MV-4-11 (cell line): Measurements from ENCODE around the gene APP.

Experiments
- DNase-seq: peaks from one replicate; lab custom pipeline; 2025; lab: John Stamatoyannopoulos, UW

APP gene

GRCh38 chr21:25863747-25864146, 306.8 kb downstream of the APP start:
- DNase-seq: no peak

GRCh38 chr21:25863031-25863430, 307.5 kb downstream of the APP start:
- DNase-seq: no peak

GRCh38 chr21:25862596-25862995, 308.0 kb downstream of the APP start:
- DNase-seq: peak; percentile 60

GRCh38 chr21:25862112-25862511, 308.5 kb downstream of the APP start:
- no peak for DNase-seq

GRCh38 chr21:25859235-25859929, 311.2 kb downstream of the APP start:
- DNase-seq: no peak

- DNase-seq: no peak
Observed at GRCh38 chr21:25858325-25858724, 312.2 kb downstream of the APP start.

- no peak for DNase-seq
Observed at GRCh38 chr21:25857308-25858074, 313.1 kb downstream of the APP start.

GRCh38 chr21:25855576-25855975, 315.0 kb downstream of the APP start:
- no peak for DNase-seq

- DNase-seq: no peak
Observed at GRCh38 chr21:25850126-25850842, 320.3 kb downstream of the APP start.

- no peak for DNase-seq
Observed at GRCh38 chr21:25848309-25848708, 322.3 kb downstream of the APP start.

- DNase-seq: no peak
Observed at GRCh38 chr21:25845729-25846256, 324.8 kb downstream of the APP start.

GRCh38 chr21:25842925-25843324, 327.6 kb downstream of the APP start:
- no peak for DNase-seq

GRCh38 chr21:25838809-25839208, 331.8 kb downstream of the APP start:
- DNase-seq: no peak

GRCh38 chr21:25837533-25838265, 332.9 kb downstream of the APP start:
- no peak for DNase-seq

GRCh38 chr21:25836396-25836795, 334.2 kb downstream of the APP start:
- DNase-seq: no peak

GRCh38 chr21:25834381-25834780, 336.2 kb downstream of the APP start:
- DNase-seq: no peak

GRCh38 chr21:25831300-25831960, 339.1 kb downstream of the APP start:
- DNase-seq: no peak
